Heart left ventricle (tissue), 13 donors: ENCODE results near the gene SLC35F1.

Source experiments
- CTCF ChIP-seq, 12 donors: fragments of 200-600 bp; sonication (generic) in 4 of 12; IDR thresholded peaks; one replicate each; pipeline versions ENCODE4 v1.5.0 to v1.8.0; 2018 to 2022; ENCODE audit warnings: antibody characterized with exemption in 12 of 12, mild to moderate bottlenecking in 5 of 12
- POLR2A ChIP-seq, 2 donors: fragments of 450-650 bp; IDR thresholded peaks; one replicate each; pipeline ENCODE4 v1.6.1; 2017; ENCODE audit warnings: antibody characterized with exemption in 2 of 2, mild to moderate bottlenecking in 2 of 2, moderate library complexity in 2 of 2
- donor health status: ischemic (EF 13 %, LVEDD 7.1; RV severe dilation, severe dysfunction).
- donor health status: DM: no; HTN: yes; CAD: no.
- donor health status: DM: no; HTN: no; CAD: no.
- donor health status: ischemic (EF 25% LVEDD 6.9; RV normal size, moderate dysfunction).
- donor health status: ischemic (EF 25% LVEDD 5.7; RV mildly dilated, moderate dysfunction).
- donor health status: ischemic (EF 35%, LVEDD 5.7; RV mildly dilated, moderate dysfunction).
- donor health status: nonischemic (EF 11% LVEDD 7.7; RV severe dilation, severe dysfunction).
- donor health status: DM: yes; HTN: yes; CAD: no.
- donor health status: PGD.
- donor health status: ischemic (EF 29% LVEDD 5.4; RV normal size, mild dysfunction).
- donor health status: nonischemic (EF 23%, LVEDD 6.1; RV moderate dilation, normal function).

GRCh38 chr6:118186672-118187567 lies 279.9 kb downstream of the SLC35F1 start:
- TF ChIP-seq CTCF (IDR thresholded peaks at IDR 0.05) (no peak), POLR2A (IDR thresholded peaks at IDR 0.05) (no peak)
